Loucy (cell line): Measurements from ENCODE around the gene SCART1.

Experiments
- H2AFZ ChIP-seq: fragments of 200-600 bp; sonication (generic); 2 replicates; pipeline ENCODE4 v1.6.0; 2016; ENCODE audit warnings: antibody characterized with exemption, mild to moderate bottlenecking, low read length, moderate library complexity
- H3F3A ChIP-seq: fragments of 200-600 bp; 2 replicates; pipeline ENCODE4 v1.6.0; 2016; ENCODE audit warnings: antibody characterized with exemption, low read depth, mild to moderate bottlenecking
- H3K27me3 ChIP-seq: fragments of 200-600 bp; sonication (generic); 2 replicates; pipeline ENCODE4 v1.6.1; 2014; ENCODE audit warnings: low read length, mild to moderate bottlenecking; ENCODE audit not compliant: insufficient read depth, poor library complexity, severe bottlenecking
- H3K36me3 ChIP-seq: fragments of 200-600 bp; sonication (generic); 2 replicates; pipeline ENCODE4 v1.6.1; 2016; ENCODE audit warnings: low read length; ENCODE audit not compliant: insufficient read depth
- H3K4me1 ChIP-seq: fragments of 200-600 bp; sonication (generic); 2 replicates; pipeline ENCODE4 v1.5.1; 2014; ENCODE audit warnings: low read length, mild to moderate bottlenecking; ENCODE audit not compliant: insufficient read depth, poor library complexity, severe bottlenecking
- H3K4me2 ChIP-seq: fragments of 200-600 bp; sonication (generic); 2 replicates; pipeline ENCODE4 v1.6.0; 2014; ENCODE audit warnings: antibody characterized with exemption, low read length, low read depth, mild to moderate bottlenecking; ENCODE audit not compliant: poor library complexity, severe bottlenecking
- H3K4me3 ChIP-seq: fragments of 200-600 bp; sonication (generic); 2 replicates; pipeline ENCODE4 v1.5.1; 2014; ENCODE audit warnings: low read length, mild to moderate bottlenecking, mixed read lengths; ENCODE audit not compliant: poor library complexity, severe bottlenecking
- H3K79me2 ChIP-seq: fragments of 200-600 bp; sonication (generic); 2 replicates; pipeline ENCODE4 v1.6.1; 2014; ENCODE audit warnings: low read length; ENCODE audit not compliant: insufficient read depth
- H3K9ac ChIP-seq: fragments of 200-600 bp; sonication (generic); 2 replicates; pipeline ENCODE4 v1.6.0; 2014; ENCODE audit warnings: mild to moderate bottlenecking, low read depth, low read length, moderate library complexity; ENCODE audit not compliant: poor library complexity, severe bottlenecking
- H3K9me2 ChIP-seq: fragments of 200-600 bp; sonication (generic); replicated peaks from 2 replicates; pipeline ENCODE4 v1.6.1; 2016; ENCODE audit warnings: low read depth, low read length, mixed read lengths
- H3K9me3 ChIP-seq: fragments of 200-600 bp; sonication (generic); 2 replicates; pipeline ENCODE4 v1.6.1; 2014; ENCODE audit warnings: mild to moderate bottlenecking, antibody characterized with exemption, low read length, low read depth; ENCODE audit not compliant: insufficient read depth
- H4K20me1 ChIP-seq: fragments of 200-600 bp; sonication (generic); 2 replicates; pipeline ENCODE4 v1.6.0; 2014; ENCODE audit warnings: antibody characterized with exemption, low read length, mild to moderate bottlenecking; ENCODE audit not compliant: insufficient read depth, poor library complexity, severe bottlenecking
- CTCF ChIP-seq: fragments of 200-600 bp; sonication (generic); conservative IDR thresholded peaks from 2 replicates; pipeline ENCODE4 v1.5.1; 2014; ENCODE audit warnings: mild to moderate bottlenecking, antibody characterized with exemption, low read length
- EZH2phosphoT487 ChIP-seq: fragments of 200-600 bp; IDR thresholded peaks from 2 replicates; pipeline ENCODE4 v1.6.1; 2018; ENCODE audit warnings: antibody characterized with exemption, mild to moderate bottlenecking, moderate library complexity, borderline replicate concordance

SCART1 gene

GRCh38 chr10:133444342-133445267 is 9.1 kb upstream of the SCART1 start:
- Histone ChIP-seq H3K4me3 (no peak overlapping the region), H2AFZ (no peak overlapping the region), H3K9me2 (no peaks in the 10 kb centered on the region), H3K9me3 (peaks cover 15% of the 10 kb centered on the region; the same call in 1 of the 2 replicates), H3K79me2 (no peaks in the 10 kb centered on the region), H4K20me1 (no peaks in the 10 kb centered on the region), H3K9ac (no peak overlapping the region), H3F3A (no peaks in the 10 kb centered on the region), H3K4me1 (peaks cover 36% of the 10 kb centered on the region), H3K27me3 (peaks cover 5% of the 10 kb centered on the region), H3K36me3 (no peaks in the 10 kb centered on the region), H3K4me2 (no peak overlapping the region)
- TF ChIP-seq CTCF (no peak), EZH2phosphoT487 (no peak)

DNA sequence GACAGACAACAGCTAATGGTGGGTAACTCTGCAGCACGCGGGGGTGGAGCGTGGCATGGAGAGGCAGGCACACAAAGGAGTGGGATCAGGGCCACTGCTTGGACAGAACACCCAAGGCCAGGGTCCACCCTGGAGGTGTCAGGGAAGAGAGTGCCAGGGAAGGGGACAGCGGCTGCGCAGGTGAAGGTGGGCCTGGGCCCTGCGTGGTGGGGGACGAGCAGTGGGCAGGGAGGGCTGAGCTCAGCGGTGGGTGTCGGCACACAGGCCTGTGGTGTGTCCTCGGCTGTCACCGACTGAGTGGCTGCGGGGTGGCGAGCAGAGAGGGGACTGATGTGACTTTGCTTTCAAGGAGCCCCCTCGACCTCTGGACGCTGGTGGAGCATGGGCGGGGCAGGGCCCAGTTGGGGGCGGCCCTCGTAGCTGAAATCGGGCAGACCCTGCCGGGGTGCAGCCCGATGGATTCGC is 8.4 kb upstream of the SCART1 start:
- Histone ChIP-seq H2AFZ (no peak overlapping the region), H3K4me1 (peaks cover 29% of the 10 kb centered on the region), H3K9me3 (peaks cover 15% of the 10 kb centered on the region; the same call in 1 of the 2 replicates), H3K4me2 (no peak overlapping the region), H4K20me1 (no peaks in the 10 kb centered on the region), H3K27me3 (peaks cover 5% of the 10 kb centered on the region), H3K36me3 (no peaks in the 10 kb centered on the region), H3K9ac (no peak overlapping the region), H3K79me2 (no peaks in the 10 kb centered on the region), H3K4me3 (no peak overlapping the region), H3F3A (no peaks in the 10 kb centered on the region), H3K9me2 (no peaks in the 10 kb centered on the region)
- TF ChIP-seq EZH2phosphoT487 (no peak), CTCF (no peak)

DNA sequence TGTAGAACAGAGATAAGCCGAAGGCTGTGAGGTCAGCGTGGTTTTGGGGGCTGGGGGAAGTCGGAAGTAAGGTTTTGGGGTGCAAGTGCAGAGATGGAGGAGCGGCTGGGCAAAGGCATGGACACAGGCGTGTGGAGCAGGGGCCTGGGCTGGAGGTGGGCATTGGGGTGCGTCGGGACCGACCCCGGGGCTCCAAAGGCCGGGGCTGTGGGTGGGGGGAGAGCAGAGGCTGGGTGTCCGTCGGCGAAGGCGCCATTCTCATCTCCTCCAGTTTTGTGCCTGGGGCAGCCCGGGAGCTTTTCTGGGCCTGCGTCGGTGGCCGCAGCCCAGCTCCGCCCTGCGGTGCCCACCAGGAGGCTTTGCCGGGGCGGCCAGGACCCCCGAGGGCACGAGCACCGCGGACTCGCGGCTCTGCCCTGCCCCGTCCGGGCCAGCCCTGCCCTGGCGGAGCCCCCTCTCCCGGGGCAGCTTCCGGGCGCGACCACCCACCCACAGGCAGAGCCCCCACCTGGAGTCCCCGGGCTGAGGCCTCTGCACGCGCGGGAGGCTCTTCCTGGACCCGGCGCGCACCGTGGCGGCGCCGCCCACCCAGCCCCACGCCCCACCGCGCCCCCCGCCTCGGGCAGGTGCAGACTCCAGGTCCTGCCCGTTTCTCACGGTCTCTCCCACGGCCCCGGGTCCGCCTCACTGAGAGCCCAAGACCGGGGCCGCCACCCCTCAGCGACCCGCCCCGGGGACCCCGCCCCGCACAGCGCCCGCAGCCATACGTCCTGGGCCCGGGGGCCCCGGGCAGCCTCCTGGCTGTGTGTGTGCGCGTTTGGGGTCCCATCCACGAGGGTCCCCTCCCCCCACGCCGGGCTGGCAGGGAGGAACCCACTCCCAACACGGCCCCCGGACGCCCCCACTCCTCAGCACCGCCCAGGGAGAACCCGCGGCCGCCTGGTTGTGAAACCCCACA is 7.7 kb upstream of the SCART1 start:
- H3K27me3 ChIP-seq: peaks cover 5% of the 10 kb centered on the region
- no peaks in the 10 kb centered on the region for H4K20me1 ChIP-seq
- H3K9me2 ChIP-seq: no peaks in the 10 kb centered on the region
- H3K36me3 ChIP-seq: no peaks in the 10 kb centered on the region
- H3K4me1 ChIP-seq: peaks cover 23% of the 10 kb centered on the region
- H3K4me3 ChIP-seq: no peak overlapping the region
- TF ChIP-seq EZH2phosphoT487 (no peak), CTCF (no peak)
- no peaks in the 10 kb centered on the region for H3K79me2 ChIP-seq
- no peak overlapping the region for H2AFZ ChIP-seq
- no peaks in the 10 kb centered on the region for H3F3A ChIP-seq
- H3K4me2 ChIP-seq: no peak overlapping the region
- peaks cover 15% of the 10 kb centered on the region; the same call in 1 of the 2 replicates for H3K9me3 ChIP-seq
- no peak overlapping the region for H3K9ac ChIP-seq
